HCT116 (cell line): ENCODE measurements around the gene FNDC3B. TPM values are rescaled to one million over a fixed set of nuclear protein-coding genes. Genes with fewer than 3 reads are reported as not detected.

Experiments used
- ATAC-seq: fragments of 200-7000 bp; cut with Tn5 transposase; 2 replicates; pipeline ENCODE4 v1.9.1; 2020; ENCODE audit warnings: mild to moderate bottlenecking, moderate library complexity
- BruUV-seq: library from RNA; stranded (reverse); fragments of 400-500 nt; replicated peaks from 2 replicates; lab custom pipeline; 2021; lab: Mats Ljungman, UMichigan
- CTCF ChIA-PET: fragments of 300-600 bp; sonication (Branson Sonifier 250); formaldehyde crosslinking; loops from one replicate; lab custom pipeline; 2021; ENCODE audit warnings: antibody characterized with exemption; lab: Charles Lee
- POLR2A ChIA-PET: fragments of 300-600, 350-600 bp; sonication (Branson Sonifier 250); formaldehyde crosslinking; loops from one replicate; lab custom pipeline; 2021; ENCODE audit warnings: antibody characterized with exemption; lab: Charles Lee
- RAD21 ChIA-PET, 2 experiments: fragments of 300-600 bp; sonication (Branson Sonifier 250); formaldehyde crosslinking; loops; one replicate each; lab custom pipeline; 2023; ENCODE audit warnings: low total read pairs in 2 of 2; ENCODE audit not compliant: uncharacterized antibody in 2 of 2, unreplicated experiment in 2 of 2, low non-redundant PET in 1 of 2; lab: Charles Lee
- DNase-seq: peaks from one replicate; pipeline ENCODE4 v3.0.0-alpha.2; 2010; ENCODE audit warnings: low read depth, low spot score
- H2AFZ ChIP-seq: fragments of 200-600 bp; shearing (Covaris generic), sonication (generic); 2 replicates; pipeline ENCODE4 v1.6.1; 2017; ENCODE audit warnings: low read depth, mixed run types, mixed read lengths, antibody characterized with exemption, low read length; ENCODE audit not compliant: poor library complexity, severe bottlenecking
- H3K27ac ChIP-seq: 2 replicates; pipeline ENCODE4 v1.5.1; 2012; ENCODE audit warnings: low read depth, low read length
- H3K27me3 ChIP-seq: fragments of 200-600 bp; sonication (generic); 2 replicates; pipeline ENCODE4 v1.6.1; 2016; ENCODE audit warnings: mixed run types, low read length, mixed read lengths; ENCODE audit not compliant: insufficient read depth
- H3K36me3 ChIP-seq, 2 experiments: fragments of 200-500 bp in 1 of 2; fragments of 200-600 bp in 1 of 2; sonication (Bioruptor generic) in 1 of 2; sonication (generic) in 1 of 2; 2 replicates each; pipeline versions ENCODE4 v1.5.1 to v1.6.1; 2014 to 2016; ENCODE audit warnings: low read length in 2 of 2, inconsistent platforms in 1 of 2, mixed read lengths in 1 of 2, mixed run types in 1 of 2; ENCODE audit not compliant: insufficient read depth in 2 of 2, control insufficient read depth in 1 of 2
- H3K4me1 ChIP-seq, 2 experiments: fragments of 200-600 bp in 1 of 2; sonication (generic) in 1 of 2; 2 replicates each; pipeline versions ENCODE4 v1.5.1 to v1.6.1; 2012 to 2017; ENCODE audit warnings: low read length in 2 of 2, inconsistent platforms in 1 of 2, mild to moderate bottlenecking in 1 of 2, mixed read lengths in 1 of 2, mixed run types in 1 of 2, moderate library complexity in 1 of 2; ENCODE audit not compliant: insufficient read depth in 2 of 2, control insufficient read depth in 1 of 2
- H3K4me2 ChIP-seq: fragments of 200-600 bp; sonication (generic); 2 replicates; pipeline ENCODE4 v1.6.1; 2017; ENCODE audit warnings: mixed run types, low read length, mixed read lengths
- H3K4me3 ChIP-seq, 2 experiments: fragments of 200-600 bp in 1 of 2; sonication (generic) in 1 of 2; replicated peaks in 1 of 2; 2 replicates each; pipeline ENCODE4 v1.5.1; 2011 to 2016; ENCODE audit warnings: low read length in 2 of 2, control low read depth in 1 of 2, low read depth in 1 of 2, mild to moderate bottlenecking in 1 of 2, mixed read lengths in 1 of 2, mixed run types in 1 of 2
- H3K79me2 ChIP-seq: fragments of 200-600 bp; sonication (generic); 2 replicates; pipeline ENCODE4 v1.6.1; 2017; ENCODE audit warnings: mild to moderate bottlenecking, mixed run types, low read length, moderate library complexity, mixed read lengths; ENCODE audit not compliant: insufficient read depth
- H3K9ac ChIP-seq: fragments of 200-600 bp; sonication (generic); 2 replicates; pipeline ENCODE4 v1.6.1; 2016; ENCODE audit warnings: low read length, mixed read lengths
- H3K9me2 ChIP-seq: fragments of 200-600 bp; sonication (generic), shearing (Covaris generic); 2 replicates; pipeline ENCODE4 v1.6.1; 2017; ENCODE audit warnings: mixed run types, mild to moderate bottlenecking, moderate library complexity; ENCODE audit not compliant: insufficient read depth
- H3K9me3 ChIP-seq, 2 experiments: fragments of 200-500 bp in 1 of 2; fragments of 200-600 bp in 1 of 2; sonication (Bioruptor generic) in 1 of 2; sonication (generic) in 1 of 2; 2 replicates each; pipeline ENCODE4 v1.6.1; 2014 to 2017; ENCODE audit warnings: low read length in 2 of 2, mixed read lengths in 2 of 2, inconsistent platforms in 1 of 2, low read depth in 1 of 2, mild to moderate bottlenecking in 1 of 2, mixed run types in 1 of 2, moderate library complexity in 1 of 2; ENCODE audit not compliant: control insufficient read depth in 1 of 2, insufficient read depth in 1 of 2
- H4K20me1 ChIP-seq: fragments of 200-600 bp; sonication (generic), shearing (Covaris generic); 2 replicates; pipeline ENCODE4 v1.6.1; 2017; ENCODE audit warnings: mixed run types, mild to moderate bottlenecking, moderate library complexity; ENCODE audit not compliant: insufficient read depth
- CBX3 ChIP-seq: IDR thresholded peaks from 2 replicates; pipeline ENCODE4 v1.6.1; 2012; ENCODE audit warnings: low read depth
- EGR1 ChIP-seq: IDR thresholded peaks from 2 replicates; pipeline ENCODE4 v1.6.1; 2012; ENCODE audit warnings: low read depth
- ELF1 ChIP-seq: IDR thresholded peaks from 2 replicates; pipeline ENCODE4 v1.6.1; 2012; ENCODE audit warnings: low read depth, borderline replicate concordance
- EZH2 ChIP-seq: fragments of 200-600 bp; sonication (generic); IDR thresholded peaks from 2 replicates; pipeline ENCODE4 v1.6.1; 2017; ENCODE audit warnings: antibody characterized with exemption, mixed run types
- EZH2phosphoT487 ChIP-seq: fragments of 200-600 bp; IDR thresholded peaks from 2 replicates; pipeline ENCODE4 v1.6.1; 2018; ENCODE audit warnings: antibody characterized with exemption, borderline replicate concordance
- FOSL1 ChIP-seq: IDR thresholded peaks from 2 replicates; pipeline ENCODE4 v1.6.1; 2012; ENCODE audit warnings: low read depth
- JUND ChIP-seq: IDR thresholded peaks from 2 replicates; pipeline ENCODE4 v1.6.1; 2012
- POLR2A ChIP-seq: IDR thresholded peaks from 2 replicates; pipeline ENCODE4 v1.7.0; 2011; ENCODE audit warnings: borderline replicate concordance; ENCODE audit not compliant: insufficient read depth, insufficient read length; ENCODE audit errors: extremely low read depth
- POLR2AphosphoS5 ChIP-seq: IDR thresholded peaks from 2 replicates; pipeline ENCODE4 v1.6.1; 2011; ENCODE audit warnings: mild to moderate bottlenecking, low read depth, low read length, moderate library complexity
- SIN3A ChIP-seq: IDR thresholded peaks from 2 replicates; pipeline ENCODE4 v1.6.1; 2012; ENCODE audit warnings: low read depth
- SP1 ChIP-seq: IDR thresholded peaks from 2 replicates; pipeline ENCODE4 v1.6.1; 2012; ENCODE audit warnings: low read depth
- SRF ChIP-seq: IDR thresholded peaks from 2 replicates; pipeline ENCODE4 v1.6.1; 2012; ENCODE audit warnings: low read depth
- TCF7L2 ChIP-seq: IDR thresholded peaks from 2 replicates; pipeline ENCODE4 v1.7.0; 2011; ENCODE audit warnings: borderline replicate concordance, inconsistent platforms; ENCODE audit not compliant: insufficient read depth, insufficient read length; ENCODE audit errors: extremely low read depth
- YY1 ChIP-seq: IDR thresholded peaks from 2 replicates; pipeline ENCODE4 v1.6.1; 2011; ENCODE audit warnings: low read length, low read depth, moderate library complexity, mild to moderate bottlenecking; ENCODE audit not compliant: insufficient replicate concordance; ENCODE audit errors: extremely low read depth
- ZNF274 ChIP-seq: fragments of 200-500 bp; sonication (Bioruptor generic); IDR thresholded peaks from 2 replicates; pipeline ENCODE4 v1.6.1; 2014; ENCODE audit warnings: mild to moderate bottlenecking, low read depth, low read length, inconsistent platforms
- intact Hi-C: fragments of 100-400 bp; cut with micrococcal nuclease; formaldehyde crosslinking; loops from 2 replicates; pipeline ENCODE4 v1.10.0; 2022
- total RNA-seq: library from RNA; stranded (reverse); gene quantifications from one replicate; pipeline ENCODE4 v1.2.1, GENCODE V29; 2021; ENCODE audit not compliant: unreplicated experiment
- TF ChIP-seq, protein P1 (sequence below): IDR thresholded peaks from 2 replicates; pipeline ENCODE4 v1.6.1; 2012; ENCODE audit warnings: low read depth
- TF ChIP-seq, protein P2 (sequence below), 3 experiments: fragments of 200-600 bp in 1 of 3; sonication (generic) in 1 of 3; IDR thresholded peaks in 2 of 3; conservative IDR thresholded peaks in 1 of 3; 2 replicates each; pipeline ENCODE4 v1.5.1; 2012 to 2017; ENCODE audit warnings: low read depth in 2 of 3, low read length in 2 of 3, antibody characterized with exemption in 1 of 3, borderline replicate concordance in 1 of 3, control low read depth in 1 of 3, mild to moderate bottlenecking in 1 of 3, mixed read lengths in 1 of 3, mixed run types in 1 of 3, moderate library complexity in 1 of 3; ENCODE audit not compliant: insufficient read depth in 1 of 3
- TF ChIP-seq, protein P3 (sequence below): IDR thresholded peaks from 2 replicates; pipeline ENCODE4 v1.6.1; 2012
- TF ChIP-seq, protein P4 (sequence below): IDR thresholded peaks from 2 replicates; pipeline ENCODE4 v1.6.1; 2011; ENCODE audit warnings: mild to moderate bottlenecking, low read length, moderate library complexity; ENCODE audit not compliant: insufficient replicate concordance; ENCODE audit errors: extremely low read depth
- TF ChIP-seq, protein P5 (sequence below): IDR thresholded peaks from 2 replicates; pipeline ENCODE4 v1.6.1; 2012

Gene FNDC3B
- total RNA-seq, 1 experiment from 2014 or later = 45.7 TPM

DNA sequence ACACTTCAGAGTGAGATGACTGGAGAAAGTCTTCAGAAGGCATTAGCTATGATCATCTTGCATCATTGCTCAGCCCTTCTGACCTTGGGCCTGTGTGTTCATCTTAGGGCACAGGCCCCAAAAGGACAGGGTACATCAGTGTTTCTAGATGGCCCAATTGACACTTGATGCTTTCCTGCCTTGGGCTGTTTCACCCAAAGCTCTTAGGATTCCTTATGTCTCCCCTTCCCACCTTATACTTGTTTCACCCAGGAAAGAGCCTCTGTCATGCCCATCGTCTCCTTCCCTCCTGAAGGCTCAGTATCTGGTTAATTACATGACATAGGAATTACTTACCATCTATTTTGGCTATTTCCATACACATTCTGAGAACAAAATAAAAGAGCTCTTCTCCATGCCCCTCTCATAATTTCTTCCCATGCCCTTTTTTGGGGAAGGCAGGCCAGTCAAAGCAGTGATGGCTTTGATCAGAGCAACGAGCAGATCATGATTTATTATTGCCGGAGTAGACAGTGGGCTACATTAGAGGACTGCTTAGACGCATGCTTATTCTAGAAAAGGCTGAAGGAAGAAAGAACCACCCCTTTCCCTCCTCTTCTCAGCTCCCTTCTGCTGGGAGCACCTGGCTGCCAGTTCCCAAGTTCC is 335.9 kb downstream of the FNDC3B start:
- Histone ChIP-seq H3K4me3 (no peak overlapping the region), H3K36me3 (peaks cover 3 to 6% of the 10 kb centered on the region in 2 experiments; a peak in 1 of 4 replicates), H3K9ac (no peak overlapping the region), H3K9me3 (no peaks in the 10 kb centered on the region), H3K27me3 (no peaks in the 10 kb centered on the region), H3K4me2 (no peak overlapping the region), H3K9me2 (no peaks in the 10 kb centered on the region), H3K27ac (no peak overlapping the region), H3K4me1 (no peaks in the 10 kb centered on the region), H3K79me2 (no peaks in the 10 kb centered on the region), H2AFZ (no peak overlapping the region), H4K20me1 (no peaks in the 10 kb centered on the region)
- ChIA-PET RAD21 (no interaction called here), CTCF (no interaction called here), POLR2A (no interaction called here)
- intact Hi-C loops = no loop called here
- DNase-seq (no peak), ATAC-seq (no peak)
- BruUV-seq = no TSS peak
- no peak for TF ChIP-seq TCF7L2
- TF ChIP-seq CBX3 = no peak
- no peak for TF ChIP-seq EZH2phosphoT487
- TF ChIP-seq, protein P1, sequence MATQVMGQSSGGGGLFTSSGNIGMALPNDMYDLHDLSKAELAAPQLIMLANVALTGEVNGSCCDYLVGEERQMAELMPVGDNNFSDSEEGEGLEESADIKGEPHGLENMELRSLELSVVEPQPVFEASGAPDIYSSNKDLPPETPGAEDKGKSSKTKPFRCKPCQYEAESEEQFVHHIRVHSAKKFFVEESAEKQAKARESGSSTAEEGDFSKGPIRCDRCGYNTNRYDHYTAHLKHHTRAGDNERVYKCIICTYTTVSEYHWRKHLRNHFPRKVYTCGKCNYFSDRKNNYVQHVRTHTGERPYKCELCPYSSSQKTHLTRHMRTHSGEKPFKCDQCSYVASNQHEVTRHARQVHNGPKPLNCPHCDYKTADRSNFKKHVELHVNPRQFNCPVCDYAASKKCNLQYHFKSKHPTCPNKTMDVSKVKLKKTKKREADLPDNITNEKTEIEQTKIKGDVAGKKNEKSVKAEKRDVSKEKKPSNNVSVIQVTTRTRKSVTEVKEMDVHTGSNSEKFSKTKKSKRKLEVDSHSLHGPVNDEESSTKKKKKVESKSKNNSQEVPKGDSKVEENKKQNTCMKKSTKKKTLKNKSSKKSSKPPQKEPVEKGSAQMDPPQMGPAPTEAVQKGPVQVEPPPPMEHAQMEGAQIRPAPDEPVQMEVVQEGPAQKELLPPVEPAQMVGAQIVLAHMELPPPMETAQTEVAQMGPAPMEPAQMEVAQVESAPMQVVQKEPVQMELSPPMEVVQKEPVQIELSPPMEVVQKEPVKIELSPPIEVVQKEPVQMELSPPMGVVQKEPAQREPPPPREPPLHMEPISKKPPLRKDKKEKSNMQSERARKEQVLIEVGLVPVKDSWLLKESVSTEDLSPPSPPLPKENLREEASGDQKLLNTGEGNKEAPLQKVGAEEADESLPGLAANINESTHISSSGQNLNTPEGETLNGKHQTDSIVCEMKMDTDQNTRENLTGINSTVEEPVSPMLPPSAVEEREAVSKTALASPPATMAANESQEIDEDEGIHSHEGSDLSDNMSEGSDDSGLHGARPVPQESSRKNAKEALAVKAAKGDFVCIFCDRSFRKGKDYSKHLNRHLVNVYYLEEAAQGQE = no peak
- TF ChIP-seq POLR2A = no peak
- no peak for TF ChIP-seq ZNF274
- TF ChIP-seq EZH2 = no peak
- no peak for TF ChIP-seq JUND
- no peak for TF ChIP-seq EGR1
- TF ChIP-seq, protein P2, sequence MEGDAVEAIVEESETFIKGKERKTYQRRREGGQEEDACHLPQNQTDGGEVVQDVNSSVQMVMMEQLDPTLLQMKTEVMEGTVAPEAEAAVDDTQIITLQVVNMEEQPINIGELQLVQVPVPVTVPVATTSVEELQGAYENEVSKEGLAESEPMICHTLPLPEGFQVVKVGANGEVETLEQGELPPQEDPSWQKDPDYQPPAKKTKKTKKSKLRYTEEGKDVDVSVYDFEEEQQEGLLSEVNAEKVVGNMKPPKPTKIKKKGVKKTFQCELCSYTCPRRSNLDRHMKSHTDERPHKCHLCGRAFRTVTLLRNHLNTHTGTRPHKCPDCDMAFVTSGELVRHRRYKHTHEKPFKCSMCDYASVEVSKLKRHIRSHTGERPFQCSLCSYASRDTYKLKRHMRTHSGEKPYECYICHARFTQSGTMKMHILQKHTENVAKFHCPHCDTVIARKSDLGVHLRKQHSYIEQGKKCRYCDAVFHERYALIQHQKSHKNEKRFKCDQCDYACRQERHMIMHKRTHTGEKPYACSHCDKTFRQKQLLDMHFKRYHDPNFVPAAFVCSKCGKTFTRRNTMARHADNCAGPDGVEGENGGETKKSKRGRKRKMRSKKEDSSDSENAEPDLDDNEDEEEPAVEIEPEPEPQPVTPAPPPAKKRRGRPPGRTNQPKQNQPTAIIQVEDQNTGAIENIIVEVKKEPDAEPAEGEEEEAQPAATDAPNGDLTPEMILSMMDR (IDR thresholded peaks at IDR 0.05 in 2 of 3, conservative IDR thresholded peaks at IDR 0.05 in 1 of 3; ENCODE audit: borderline replicate concordance in 1 of 3, insufficient read depth in 1 of 3, low read depth in 2 of 3, low read length in 2 of 3) = no peak
- no peak for TF ChIP-seq SP1
- TF ChIP-seq, protein P3, sequence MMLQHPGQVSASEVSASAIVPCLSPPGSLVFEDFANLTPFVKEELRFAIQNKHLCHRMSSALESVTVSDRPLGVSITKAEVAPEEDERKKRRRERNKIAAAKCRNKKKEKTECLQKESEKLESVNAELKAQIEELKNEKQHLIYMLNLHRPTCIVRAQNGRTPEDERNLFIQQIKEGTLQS = no peak
- TF ChIP-seq, protein P4, sequence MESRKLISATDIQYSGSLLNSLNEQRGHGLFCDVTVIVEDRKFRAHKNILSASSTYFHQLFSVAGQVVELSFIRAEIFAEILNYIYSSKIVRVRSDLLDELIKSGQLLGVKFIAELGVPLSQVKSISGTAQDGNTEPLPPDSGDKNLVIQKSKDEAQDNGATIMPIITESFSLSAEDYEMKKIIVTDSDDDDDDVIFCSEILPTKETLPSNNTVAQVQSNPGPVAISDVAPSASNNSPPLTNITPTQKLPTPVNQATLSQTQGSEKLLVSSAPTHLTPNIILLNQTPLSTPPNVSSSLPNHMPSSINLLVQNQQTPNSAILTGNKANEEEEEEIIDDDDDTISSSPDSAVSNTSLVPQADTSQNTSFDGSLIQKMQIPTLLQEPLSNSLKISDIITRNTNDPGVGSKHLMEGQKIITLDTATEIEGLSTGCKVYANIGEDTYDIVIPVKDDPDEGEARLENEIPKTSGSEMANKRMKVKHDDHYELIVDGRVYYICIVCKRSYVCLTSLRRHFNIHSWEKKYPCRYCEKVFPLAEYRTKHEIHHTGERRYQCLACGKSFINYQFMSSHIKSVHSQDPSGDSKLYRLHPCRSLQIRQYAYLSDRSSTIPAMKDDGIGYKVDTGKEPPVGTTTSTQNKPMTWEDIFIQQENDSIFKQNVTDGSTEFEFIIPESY = no peak
- TF ChIP-seq ELF1 = no peak
- TF ChIP-seq, protein P5, sequence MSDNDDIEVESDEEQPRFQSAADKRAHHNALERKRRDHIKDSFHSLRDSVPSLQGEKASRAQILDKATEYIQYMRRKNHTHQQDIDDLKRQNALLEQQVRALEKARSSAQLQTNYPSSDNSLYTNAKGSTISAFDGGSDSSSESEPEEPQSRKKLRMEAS = no peak
- TF ChIP-seq SRF = no peak
- TF ChIP-seq YY1 = no peak
- no peak for TF ChIP-seq POLR2AphosphoS5
- no peak for TF ChIP-seq SIN3A
- no peak for TF ChIP-seq FOSL1
